Esophagus squamous epithelium (tissue), 4 donors: ENCODE results near the gene TNFRSF12A.

Source experiments
- CTCF ChIP-seq, 6 experiments: fragments of 450-650 bp in 4 of 6; fragments of 200-600 bp in 2 of 6; sonication (generic) in 2 of 6; IDR thresholded peaks; one replicate each; pipeline ENCODE4 v1.5.1; 2016 to 2019; ENCODE audit warnings: antibody characterized with exemption in 6 of 6, mild to moderate bottlenecking in 4 of 6, moderate library complexity in 4 of 6
- POLR2A ChIP-seq, 4 donors: fragments of 450-650 bp; IDR thresholded peaks; one replicate each; pipeline ENCODE4 v1.6.1; 2017; ENCODE audit warnings: antibody characterized with exemption in 4 of 4, mild to moderate bottlenecking in 4 of 4, moderate library complexity in 3 of 4

- no peak for TF ChIP-seq CTCF (IDR thresholded peaks at IDR 0.05)
- TF ChIP-seq POLR2A (IDR thresholded peaks at IDR 0.05), result no peak
Measured at GRCh38 chr16:3013998-3014690, 6.0 kb upstream of the TNFRSF12A start.
